GM12873 (cell line): ENCODE data around the gene EIF4B.

Experiments used
- TF ChIP-seq, protein P1 (sequence below): IDR thresholded peaks from 2 replicates; pipeline ENCODE4 v1.5.1; 2012; ENCODE audit warnings: low read depth, mild to moderate bottlenecking, moderate library complexity, low read length, control low read depth; ENCODE audit not compliant: insufficient read depth; ENCODE audit errors: missing control alignments

The EIF4B gene

DNA sequence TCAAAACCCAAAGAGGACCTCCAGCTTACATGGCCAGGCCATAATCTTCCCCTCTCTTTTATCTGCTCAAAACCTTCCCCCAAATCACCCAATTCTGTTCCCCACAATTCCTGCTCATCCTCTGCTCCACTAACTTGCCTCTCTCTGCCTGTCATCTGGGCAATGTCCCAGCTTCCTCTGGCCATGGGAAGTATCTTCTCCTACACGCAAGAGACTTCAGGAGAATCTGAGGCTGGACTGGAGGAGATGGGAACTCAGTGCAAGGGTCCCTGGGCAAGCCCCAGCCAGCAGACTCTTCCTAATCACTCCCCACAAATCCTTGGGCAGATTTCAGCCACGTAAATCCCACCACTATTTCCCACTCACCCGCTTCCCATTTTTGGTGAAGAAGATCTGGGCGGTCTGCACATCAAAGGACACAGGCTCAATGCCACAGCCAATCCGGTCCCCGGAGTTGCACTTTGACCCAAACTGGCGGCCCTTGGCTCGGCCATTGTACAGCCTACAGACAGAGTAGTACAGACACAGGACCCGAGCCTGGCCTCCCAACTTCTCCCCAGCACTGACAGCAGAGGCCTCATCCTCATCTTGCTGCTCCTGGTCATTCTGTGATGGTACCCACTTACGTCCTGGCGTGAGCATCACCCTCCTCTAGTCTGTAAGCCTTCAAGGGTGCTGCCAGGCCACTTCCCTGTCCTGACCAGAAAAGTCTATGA lies 68.2 kb downstream of the EIF4B start:
- TF ChIP-seq, protein P1, sequence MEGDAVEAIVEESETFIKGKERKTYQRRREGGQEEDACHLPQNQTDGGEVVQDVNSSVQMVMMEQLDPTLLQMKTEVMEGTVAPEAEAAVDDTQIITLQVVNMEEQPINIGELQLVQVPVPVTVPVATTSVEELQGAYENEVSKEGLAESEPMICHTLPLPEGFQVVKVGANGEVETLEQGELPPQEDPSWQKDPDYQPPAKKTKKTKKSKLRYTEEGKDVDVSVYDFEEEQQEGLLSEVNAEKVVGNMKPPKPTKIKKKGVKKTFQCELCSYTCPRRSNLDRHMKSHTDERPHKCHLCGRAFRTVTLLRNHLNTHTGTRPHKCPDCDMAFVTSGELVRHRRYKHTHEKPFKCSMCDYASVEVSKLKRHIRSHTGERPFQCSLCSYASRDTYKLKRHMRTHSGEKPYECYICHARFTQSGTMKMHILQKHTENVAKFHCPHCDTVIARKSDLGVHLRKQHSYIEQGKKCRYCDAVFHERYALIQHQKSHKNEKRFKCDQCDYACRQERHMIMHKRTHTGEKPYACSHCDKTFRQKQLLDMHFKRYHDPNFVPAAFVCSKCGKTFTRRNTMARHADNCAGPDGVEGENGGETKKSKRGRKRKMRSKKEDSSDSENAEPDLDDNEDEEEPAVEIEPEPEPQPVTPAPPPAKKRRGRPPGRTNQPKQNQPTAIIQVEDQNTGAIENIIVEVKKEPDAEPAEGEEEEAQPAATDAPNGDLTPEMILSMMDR: no peak

- TF ChIP-seq, protein P1: no peak
These were observed 68.7 kb downstream of the EIF4B start for GRCh38 chr12:53074999-53075370.

DNA sequence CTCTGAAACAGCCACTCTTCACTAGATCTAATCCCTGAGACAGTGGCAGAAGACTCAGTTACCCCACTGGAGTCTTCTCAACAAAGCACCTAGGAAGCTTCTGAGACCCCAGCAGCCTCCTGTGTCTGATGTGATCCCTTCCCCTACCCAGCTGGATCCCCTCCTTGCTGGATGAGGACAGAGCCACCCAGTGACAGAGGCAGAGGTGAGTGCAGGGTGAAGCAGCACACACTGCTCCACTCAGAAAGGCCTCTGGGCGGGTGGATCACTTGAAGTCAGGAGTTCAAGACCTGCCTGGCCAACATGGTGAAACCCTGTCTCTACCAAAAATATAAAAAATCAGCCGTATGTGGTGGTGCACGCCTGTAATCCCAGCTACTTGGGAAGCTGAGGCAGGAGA lies 70.2 kb downstream of the EIF4B start:
- TF ChIP-seq, protein P1: no peak

DNA sequence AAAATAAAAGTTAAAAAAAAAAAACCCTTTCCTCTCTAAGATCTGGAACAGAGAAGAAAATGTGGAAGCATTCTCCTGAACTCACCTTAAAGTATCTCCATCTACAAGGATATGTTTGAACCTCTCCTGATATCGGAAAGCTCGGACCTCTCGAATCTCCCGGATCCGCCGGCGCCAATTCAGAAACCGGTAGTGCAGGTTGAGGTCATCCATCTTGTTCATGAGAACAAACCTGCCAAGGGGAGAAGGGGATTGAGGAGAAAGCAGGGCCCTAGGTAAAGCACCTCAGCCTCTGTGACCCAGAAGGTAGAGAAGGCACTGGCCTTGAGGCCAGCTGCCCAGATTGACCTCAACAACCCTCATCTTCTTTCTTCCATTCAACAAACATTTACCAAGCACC lies 70.8 kb downstream of the EIF4B start:
- TF ChIP-seq, protein P1: no peak

GRCh38 chr12:53078425-53079225 lies 72.4 kb downstream of the EIF4B start:
- TF ChIP-seq, protein P1: no peak

- TF ChIP-seq, protein P1: no peak
These were observed 73.2 kb downstream of the EIF4B start, which contains the start of gene SPRYD3 for GRCh38 chr12:53079226-53080117. Gene SPRYD3, minus strand, starts transcription at chr12:53079390. Its CDS starts 57 bp downstream, at chr12:53079333.
